ENCODE data around the gene KRT14.

DNA sequence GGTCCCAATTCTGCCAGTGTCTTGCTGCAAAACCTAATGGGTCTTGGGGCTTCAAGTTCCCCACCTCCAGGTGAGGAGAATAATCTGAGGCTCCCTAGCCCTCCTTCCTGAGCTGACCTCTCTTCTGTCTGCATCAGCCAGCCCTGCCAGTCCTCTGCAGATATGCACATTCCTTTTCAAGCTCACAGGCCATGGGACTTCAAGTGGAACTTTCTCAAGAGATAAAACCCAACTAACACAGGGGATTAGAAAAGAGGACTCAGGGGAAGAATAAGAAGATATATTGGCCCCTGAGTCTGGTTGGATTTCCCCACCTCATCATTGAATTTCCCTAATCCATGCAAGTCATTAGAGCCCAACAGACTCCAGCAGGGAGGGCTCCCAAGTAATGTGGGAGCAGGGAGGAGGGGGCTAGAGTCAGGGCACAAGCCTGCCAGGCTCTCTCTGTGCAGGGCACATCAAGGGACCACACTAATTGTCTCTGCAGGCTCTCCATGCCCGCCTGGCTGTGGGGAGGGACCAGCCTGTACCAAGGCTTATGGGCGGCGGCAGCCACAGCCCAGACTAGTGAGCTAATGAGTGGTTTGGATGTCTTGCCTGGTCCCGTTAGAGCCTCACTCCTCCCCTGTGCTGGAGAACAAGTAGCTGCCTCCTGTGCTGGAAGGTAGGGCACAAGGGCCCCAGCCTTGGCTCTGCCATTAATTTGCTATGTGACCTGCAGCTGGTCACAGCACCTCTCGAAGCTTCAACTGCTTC is 1.2 kb downstream of the KRT14 start:
- TF ChIP-seq, protein P1, sequence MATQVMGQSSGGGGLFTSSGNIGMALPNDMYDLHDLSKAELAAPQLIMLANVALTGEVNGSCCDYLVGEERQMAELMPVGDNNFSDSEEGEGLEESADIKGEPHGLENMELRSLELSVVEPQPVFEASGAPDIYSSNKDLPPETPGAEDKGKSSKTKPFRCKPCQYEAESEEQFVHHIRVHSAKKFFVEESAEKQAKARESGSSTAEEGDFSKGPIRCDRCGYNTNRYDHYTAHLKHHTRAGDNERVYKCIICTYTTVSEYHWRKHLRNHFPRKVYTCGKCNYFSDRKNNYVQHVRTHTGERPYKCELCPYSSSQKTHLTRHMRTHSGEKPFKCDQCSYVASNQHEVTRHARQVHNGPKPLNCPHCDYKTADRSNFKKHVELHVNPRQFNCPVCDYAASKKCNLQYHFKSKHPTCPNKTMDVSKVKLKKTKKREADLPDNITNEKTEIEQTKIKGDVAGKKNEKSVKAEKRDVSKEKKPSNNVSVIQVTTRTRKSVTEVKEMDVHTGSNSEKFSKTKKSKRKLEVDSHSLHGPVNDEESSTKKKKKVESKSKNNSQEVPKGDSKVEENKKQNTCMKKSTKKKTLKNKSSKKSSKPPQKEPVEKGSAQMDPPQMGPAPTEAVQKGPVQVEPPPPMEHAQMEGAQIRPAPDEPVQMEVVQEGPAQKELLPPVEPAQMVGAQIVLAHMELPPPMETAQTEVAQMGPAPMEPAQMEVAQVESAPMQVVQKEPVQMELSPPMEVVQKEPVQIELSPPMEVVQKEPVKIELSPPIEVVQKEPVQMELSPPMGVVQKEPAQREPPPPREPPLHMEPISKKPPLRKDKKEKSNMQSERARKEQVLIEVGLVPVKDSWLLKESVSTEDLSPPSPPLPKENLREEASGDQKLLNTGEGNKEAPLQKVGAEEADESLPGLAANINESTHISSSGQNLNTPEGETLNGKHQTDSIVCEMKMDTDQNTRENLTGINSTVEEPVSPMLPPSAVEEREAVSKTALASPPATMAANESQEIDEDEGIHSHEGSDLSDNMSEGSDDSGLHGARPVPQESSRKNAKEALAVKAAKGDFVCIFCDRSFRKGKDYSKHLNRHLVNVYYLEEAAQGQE (IDR thresholded peaks at IDR 0.05; ENCODE audit: insufficient read depth in 1 of 2, low read depth in 2 of 2, low read length in 2 of 2): no peak
- TF ChIP-seq SIN3A (IDR thresholded peaks at IDR 0.05; ENCODE audit: borderline replicate concordance, insufficient read depth, low read length) (no peak), POLR2AphosphoS5 (IDR thresholded peaks at IDR 0.05; ENCODE audit: low read depth, low read length) (no peak), TAF1 (IDR thresholded peaks at IDR 0.05; ENCODE audit: borderline replicate concordance, insufficient read depth, low read length) (no peak), FOXP2 (optimal IDR thresholded peaks at IDR 0.05; ENCODE audit: borderline replicate concordance, extremely low read depth, extremely low read length, insufficient read depth) (no peak)

Measured in PFSK-1 (cell line).